T-helper 9 cell (primary cell): Measurements from ENCODE around the gene C18orf32.
"Not testable (repeated sequence)": the region's sequence is repeated elsewhere in the genome, so short reads cannot be mapped to it uniquely, and the experiment has no call there.

ENCODE experiments used
- DNase-seq: peaks from one replicate; pipeline ENCODE4 v3.0.0-alpha.2; 2020

C18orf32 gene

GRCh38 chr18:49467019-49467563, 19.9 kb downstream of the C18orf32 start:
- no peak for DNase-seq

GRCh38 chr18:49464718-49465598, 22.1 kb downstream of the C18orf32 start:
- no peak for DNase-seq

GRCh38 chr18:49461602-49461977, 25.4 kb downstream of the C18orf32 start:
- DNase-seq = no peak

- peak; percentile 6 for DNase-seq
These were observed 25.9 kb downstream of the C18orf32 start for GRCh38 chr18:49460976-49461601.

GRCh38 chr18:49459404-49460171, 27.4 kb downstream of the C18orf32 start:
- DNase-seq = no peak

GRCh38 chr18:49457616-49458015, 29.4 kb downstream of the C18orf32 start:
- DNase-seq = no peak

- no peak for DNase-seq
These were observed 30.2 kb downstream of the C18orf32 start for GRCh38 chr18:49456794-49457193.

- not testable (repeated sequence) for DNase-seq
These were observed 34.5 kb downstream of the C18orf32 start for GRCh38 chr18:49452534-49452933.

- DNase-seq = peak; percentile 21
These were observed 39.0 kb downstream of the C18orf32 start for GRCh38 chr18:49447810-49448745.

GRCh38 chr18:49446481-49446880, 40.6 kb downstream of the C18orf32 start:
- no peak for DNase-seq

GRCh38 chr18:49444581-49444980, 42.5 kb downstream of the C18orf32 start:
- DNase-seq = no peak

- DNase-seq = no peak
These were observed 43.2 kb downstream of the C18orf32 start for GRCh38 chr18:49443837-49444236.

- DNase-seq = no peak
These were observed 45.6 kb downstream of the C18orf32 start for GRCh38 chr18:49441338-49441938.

GRCh38 chr18:49435170-49435569, 51.9 kb downstream of the C18orf32 start:
- DNase-seq = no peak

GRCh38 chr18:49432602-49433001, 54.4 kb downstream of the C18orf32 start:
- DNase-seq = no peak

GRCh38 chr18:49431165-49431962, 55.7 kb downstream of the C18orf32 start:
- DNase-seq = no peak
